T-helper 1 cell treated with Interleukin-12 subunit alpha and Interleukin-12 subunit beta and Interleukin-4 antibody, amounts not matched to agents 30 μg/mL and 1 μg/mL, for 36 hours (primary cell): ENCODE measurements around the gene RPTN.

Experiments
- H3K27ac Mint-ChIP-seq: one replicate; pipeline ENCODE4 v1.8.0; 2021; ENCODE audit warnings: mild to moderate bottlenecking, mixed read lengths
- H3K27me3 Mint-ChIP-seq: one replicate; pipeline ENCODE4 v1.8.0; 2021; ENCODE audit warnings: low read depth, mixed read lengths
- H3K36me3 Mint-ChIP-seq: one replicate; pipeline ENCODE4 v1.8.0; 2021; ENCODE audit warnings: low read depth, mixed read lengths
- H3K4me1 Mint-ChIP-seq: one replicate; pipeline ENCODE4 v1.8.0; 2021; ENCODE audit warnings: low read depth, mixed read lengths
- H3K4me3 Mint-ChIP-seq: one replicate; pipeline ENCODE4 v1.8.0; 2021; ENCODE audit warnings: mild to moderate bottlenecking, moderate library complexity, mixed read lengths
- H3K9me3 Mint-ChIP-seq: one replicate; pipeline ENCODE4 v1.8.0; 2021; ENCODE audit warnings: mixed read lengths

RPTN gene

GRCh38 chr1:152110365-152110859 lies 48.6 kb downstream of the RPTN start:
- Mint-ChIP-seq H3K4me1 (peaks cover 10% of the 10 kb centered on the region), H3K36me3 (peaks cover 6% of the 10 kb centered on the region), H3K27me3 (peaks cover 11% of the 10 kb centered on the region), H3K4me3 (no peak overlapping the region), H3K9me3 (peaks cover 5% of the 10 kb centered on the region), H3K27ac (no peak overlapping the region)

- H3K4me1 Mint-ChIP-seq: peaks cover 10% of the 10 kb centered on the region
- peaks cover 6% of the 10 kb centered on the region for H3K36me3 Mint-ChIP-seq
- H3K9me3 Mint-ChIP-seq: peaks cover 5% of the 10 kb centered on the region
- no peak overlapping the region for H3K27ac Mint-ChIP-seq
- H3K27me3 Mint-ChIP-seq: peaks cover 16% of the 10 kb centered on the region
- H3K4me3 Mint-ChIP-seq: no peak overlapping the region
These were observed 49.1 kb downstream of the RPTN start for GRCh38 chr1:152109998-152110294.

- H3K36me3 Mint-ChIP-seq: peaks cover 6% of the 10 kb centered on the region
These were observed 49.6 kb downstream of the RPTN start for GRCh38 chr1:152109231-152109997.

GRCh38 chr1:152108882-152109222 lies 50.2 kb downstream of the RPTN start:
- H3K36me3 Mint-ChIP-seq: peaks cover 6% of the 10 kb centered on the region

More at GRCh38 chr1:152109231-152109997, 49.6 kb downstream of the RPTN start:
- peaks cover 21% of the 10 kb centered on the region for H3K27me3 Mint-ChIP-seq
- peaks cover 10% of the 10 kb centered on the region for H3K4me1 Mint-ChIP-seq
- H3K9me3 Mint-ChIP-seq: peaks cover 5% of the 10 kb centered on the region
- no peak overlapping the region for H3K27ac Mint-ChIP-seq
- no peak overlapping the region for H3K4me3 Mint-ChIP-seq

GRCh38 chr1:152107984-152108881 lies 50.8 kb downstream of the RPTN start:
- H3K27ac Mint-ChIP-seq: no peak overlapping the region
- H3K4me3 Mint-ChIP-seq: peak overlapping the region; percentile 15
- peaks cover 5% of the 10 kb centered on the region for H3K9me3 Mint-ChIP-seq
- peaks cover 10% of the 10 kb centered on the region for H3K4me1 Mint-ChIP-seq
- H3K36me3 Mint-ChIP-seq: peaks cover 6% of the 10 kb centered on the region
- H3K27me3 Mint-ChIP-seq: peaks cover 31% of the 10 kb centered on the region

More at GRCh38 chr1:152108882-152109222, 50.2 kb downstream of the RPTN start:
- no peak overlapping the region for H3K27ac Mint-ChIP-seq
- H3K4me1 Mint-ChIP-seq: peaks cover 10% of the 10 kb centered on the region
- H3K27me3 Mint-ChIP-seq: peaks cover 25% of the 10 kb centered on the region
- H3K9me3 Mint-ChIP-seq: peaks cover 5% of the 10 kb centered on the region
- H3K4me3 Mint-ChIP-seq: no peak overlapping the region

GRCh38 chr1:152107031-152107983 lies 51.7 kb downstream of the RPTN start:
- Mint-ChIP-seq H3K27me3 (peaks cover 39% of the 10 kb centered on the region), H3K36me3 (peaks cover 6% of the 10 kb centered on the region), H3K4me1 (peaks cover 10% of the 10 kb centered on the region), H3K4me3 (peak overlapping the region; percentile 40), H3K27ac (peak overlapping the region; percentile 69), H3K9me3 (peaks cover 5% of the 10 kb centered on the region)

GRCh38 chr1:152104854-152105253 lies 54.2 kb downstream of the RPTN start:
- peaks cover 62% of the 10 kb centered on the region for H3K27me3 Mint-ChIP-seq
- no peak overlapping the region for H3K27ac Mint-ChIP-seq
- peaks cover 5% of the 10 kb centered on the region for H3K9me3 Mint-ChIP-seq
- peaks cover 10% of the 10 kb centered on the region for H3K4me1 Mint-ChIP-seq
- peaks cover 6% of the 10 kb centered on the region for H3K36me3 Mint-ChIP-seq
- no peak overlapping the region for H3K4me3 Mint-ChIP-seq
